ENCODE results near the gene ARHGAP27.
"Not testable (repeated sequence)": the region's sequence is repeated elsewhere in the genome, so short reads cannot be mapped to it uniquely, and the experiment has no call there.

The ARHGAP27 gene

GRCh38 chr17:45432405-45433158 is at the start of gene ARHGAP27:
ARHGAP27 (minus strand) TSS chr17:45432870; CDS start chr17:45430279, 2,591 bp downstream.
- DNase-seq, result no peak

GRCh38 chr17:45482317-45482716 is 49.6 kb upstream of the ARHGAP27 start:
- not testable (repeated sequence) for DNase-seq

GRCh38 chr17:45475436-45475835 is 42.8 kb upstream of the ARHGAP27 start:
- DNase-seq, result not testable (repeated sequence)

GRCh38 chr17:45472249-45472648 is 39.6 kb upstream of the ARHGAP27 start:
- DNase-seq, result not testable (repeated sequence)

GRCh38 chr17:45469204-45469563 is 36.5 kb upstream of the ARHGAP27 start:
- DNase-seq, result not testable (repeated sequence)

- not testable (repeated sequence) for DNase-seq
Observed at GRCh38 chr17:45468293-45469203, 35.9 kb upstream of the ARHGAP27 start.

GRCh38 chr17:45461524-45462327 is 29.1 kb upstream of the ARHGAP27 start:
- DNase-seq, result not testable (repeated sequence)

GRCh38 chr17:45460422-45460821 is 27.8 kb upstream of the ARHGAP27 start:
- not testable (repeated sequence) for DNase-seq

- DNase-seq, result not testable (repeated sequence)
Observed at GRCh38 chr17:45454341-45454740, 21.7 kb upstream of the ARHGAP27 start.

GRCh38 chr17:45453731-45454130 is 21.1 kb upstream of the ARHGAP27 start:
- not testable (repeated sequence) for DNase-seq

GRCh38 chr17:45453225-45453534 is 20.5 kb upstream of the ARHGAP27 start:
- not testable (repeated sequence) for DNase-seq

- not testable (repeated sequence) for DNase-seq
Observed at GRCh38 chr17:45452329-45453224, 19.9 kb upstream of the ARHGAP27 start.

GRCh38 chr17:45451660-45452059 is 19.0 kb upstream of the ARHGAP27 start:
- DNase-seq, result not testable (repeated sequence)

GRCh38 chr17:45451131-45451530 is 18.5 kb upstream of the ARHGAP27 start:
- no peak for DNase-seq

GRCh38 chr17:45449708-45450329 is 17.1 kb upstream of the ARHGAP27 start:
- DNase-seq, result not testable (repeated sequence)

GRCh38 chr17:45449260-45449659 is 16.6 kb upstream of the ARHGAP27 start:
- not testable (repeated sequence) for DNase-seq

- not testable (repeated sequence) for DNase-seq
Observed at GRCh38 chr17:45448483-45448882, 15.8 kb upstream of the ARHGAP27 start.

- DNase-seq, result not testable (repeated sequence)
Observed at GRCh38 chr17:45448066-45448465, 15.4 kb upstream of the ARHGAP27 start.

- DNase-seq, result not testable (repeated sequence)
Observed at GRCh38 chr17:45447650-45448049, 15.0 kb upstream of the ARHGAP27 start.

- not testable (repeated sequence) for DNase-seq
Observed at GRCh38 chr17:45446872-45447625, 14.4 kb upstream of the ARHGAP27 start.

Measured in NCI-H2107 (cell line).